ENCODE measurements around the gene PAIP1.

- TF ChIP-seq, protein P1, sequence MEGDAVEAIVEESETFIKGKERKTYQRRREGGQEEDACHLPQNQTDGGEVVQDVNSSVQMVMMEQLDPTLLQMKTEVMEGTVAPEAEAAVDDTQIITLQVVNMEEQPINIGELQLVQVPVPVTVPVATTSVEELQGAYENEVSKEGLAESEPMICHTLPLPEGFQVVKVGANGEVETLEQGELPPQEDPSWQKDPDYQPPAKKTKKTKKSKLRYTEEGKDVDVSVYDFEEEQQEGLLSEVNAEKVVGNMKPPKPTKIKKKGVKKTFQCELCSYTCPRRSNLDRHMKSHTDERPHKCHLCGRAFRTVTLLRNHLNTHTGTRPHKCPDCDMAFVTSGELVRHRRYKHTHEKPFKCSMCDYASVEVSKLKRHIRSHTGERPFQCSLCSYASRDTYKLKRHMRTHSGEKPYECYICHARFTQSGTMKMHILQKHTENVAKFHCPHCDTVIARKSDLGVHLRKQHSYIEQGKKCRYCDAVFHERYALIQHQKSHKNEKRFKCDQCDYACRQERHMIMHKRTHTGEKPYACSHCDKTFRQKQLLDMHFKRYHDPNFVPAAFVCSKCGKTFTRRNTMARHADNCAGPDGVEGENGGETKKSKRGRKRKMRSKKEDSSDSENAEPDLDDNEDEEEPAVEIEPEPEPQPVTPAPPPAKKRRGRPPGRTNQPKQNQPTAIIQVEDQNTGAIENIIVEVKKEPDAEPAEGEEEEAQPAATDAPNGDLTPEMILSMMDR (IDR thresholded peaks at IDR 0.05; ENCODE audit: low read length), result no peak
- no peak for TF ChIP-seq EZH2 (IDR thresholded peaks at IDR 0.05; ENCODE audit: borderline replicate concordance, low read length)
Measured at GRCh38 chr5:43483298-43484105, 73.4 kb downstream of the PAIP1 start, which contains the start of gene TMEM267.
